Measurements from ENCODE around the gene ODF4.

- TF ChIP-seq, protein P1, sequence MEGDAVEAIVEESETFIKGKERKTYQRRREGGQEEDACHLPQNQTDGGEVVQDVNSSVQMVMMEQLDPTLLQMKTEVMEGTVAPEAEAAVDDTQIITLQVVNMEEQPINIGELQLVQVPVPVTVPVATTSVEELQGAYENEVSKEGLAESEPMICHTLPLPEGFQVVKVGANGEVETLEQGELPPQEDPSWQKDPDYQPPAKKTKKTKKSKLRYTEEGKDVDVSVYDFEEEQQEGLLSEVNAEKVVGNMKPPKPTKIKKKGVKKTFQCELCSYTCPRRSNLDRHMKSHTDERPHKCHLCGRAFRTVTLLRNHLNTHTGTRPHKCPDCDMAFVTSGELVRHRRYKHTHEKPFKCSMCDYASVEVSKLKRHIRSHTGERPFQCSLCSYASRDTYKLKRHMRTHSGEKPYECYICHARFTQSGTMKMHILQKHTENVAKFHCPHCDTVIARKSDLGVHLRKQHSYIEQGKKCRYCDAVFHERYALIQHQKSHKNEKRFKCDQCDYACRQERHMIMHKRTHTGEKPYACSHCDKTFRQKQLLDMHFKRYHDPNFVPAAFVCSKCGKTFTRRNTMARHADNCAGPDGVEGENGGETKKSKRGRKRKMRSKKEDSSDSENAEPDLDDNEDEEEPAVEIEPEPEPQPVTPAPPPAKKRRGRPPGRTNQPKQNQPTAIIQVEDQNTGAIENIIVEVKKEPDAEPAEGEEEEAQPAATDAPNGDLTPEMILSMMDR (IDR thresholded peaks at IDR 0.05 in 2 of 3, conservative IDR thresholded peaks at IDR 0.05 in 1 of 3; ENCODE audit: control insufficient read depth in 2 of 3, extremely low read depth in 1 of 3, insufficient read depth in 1 of 3, low read depth in 3 of 3, low read length in 3 of 3), result no peak
- TF ChIP-seq RFX5 (IDR thresholded peaks at IDR 0.05; ENCODE audit: low read depth, low read length) (no peak), NFIC (IDR thresholded peaks at IDR 0.05; ENCODE audit: low read depth, low read length) (no peak), SUZ12 (IDR thresholded peaks at IDR 0.05; ENCODE audit: unreplicated experiment) (no peak), ELK1 (IDR thresholded peaks at IDR 0.05; ENCODE audit: low read depth, low read length) (no peak), ZNF274 (IDR thresholded peaks at IDR 0.05; ENCODE audit: insufficient read depth, insufficient read length) (no peak), IKZF2 (IDR thresholded peaks at IDR 0.05) (no peak), POLR2AphosphoS5 (IDR thresholded peaks at IDR 0.05; ENCODE audit: low read length) (no peak), KDM1A (IDR thresholded peaks at IDR 0.05; ENCODE audit: borderline replicate concordance) (no peak), TCF3 (IDR thresholded peaks at IDR 0.05; ENCODE audit: borderline replicate concordance, insufficient read depth, low read depth, low read length) (no peak), EP300 (IDR thresholded peaks at IDR 0.05; ENCODE audit: borderline replicate concordance in 1 of 2, control insufficient read depth in 1 of 2, low read depth in 2 of 2, low read length in 2 of 2) (no peak), NRF1 (conservative IDR thresholded peaks at IDR 0.05; ENCODE audit: low read depth, low read length) (no peak), CREM (IDR thresholded peaks at IDR 0.05; ENCODE audit: low read depth) (no peak)
Measured at GRCh38 chr17:8314797-8315763, 24.6 kb upstream of the ODF4 start.
